Mucosa of rectum (tissue), 2 donors: Measurements from ENCODE around the gene CHRNA1.

Experiments
- H3K27ac ChIP-seq, 2 donors: one replicate each; pipeline ENCODE4 v1.7.0; 2013; ENCODE audit warnings: inconsistent platforms in 2 of 2, low read depth in 2 of 2, low read length in 2 of 2
- H3K27me3 ChIP-seq, 2 donors: one replicate each; pipeline ENCODE4 v1.7.0; 2013; ENCODE audit warnings: low read length in 2 of 2; ENCODE audit not compliant: control insufficient read depth in 2 of 2, insufficient read depth in 2 of 2
- H3K36me3 ChIP-seq, 2 donors: one replicate each; pipeline ENCODE4 v1.7.0; 2013; ENCODE audit warnings: low read length in 2 of 2; ENCODE audit not compliant: control insufficient read depth in 2 of 2, insufficient read depth in 2 of 2
- H3K4me1 ChIP-seq, 2 donors: one replicate each; pipeline ENCODE4 v1.7.0; 2013; ENCODE audit warnings: low read length in 2 of 2, mild to moderate bottlenecking in 1 of 2; ENCODE audit not compliant: control insufficient read depth in 2 of 2, insufficient read depth in 2 of 2
- H3K4me3 ChIP-seq, 2 donors: one replicate each; pipeline ENCODE4 v1.7.0; 2013; ENCODE audit warnings: low read length in 2 of 2
- H3K9ac ChIP-seq, 2 donors: one replicate each; pipeline ENCODE4 v1.7.0; 2013; ENCODE audit warnings: low read length in 2 of 2, low read depth in 1 of 2, mild to moderate bottlenecking in 1 of 2
- H3K9me3 ChIP-seq, 2 donors: one replicate each; pipeline ENCODE4 v1.7.0; 2013; ENCODE audit warnings: low read length in 2 of 2; ENCODE audit not compliant: control insufficient read depth in 2 of 2
- donor health status: healthy.
- donor health status: Normal muscosa, but diverticular disease.

CHRNA1 gene

GRCh38 chr2:174792309-174793025, 28.2 kb upstream of the CHRNA1 start:
- no peak overlapping the region for H3K4me3 ChIP-seq
- no peaks in the 10 kb centered on the region for H3K36me3 ChIP-seq
- no peaks in the 10 kb centered on the region for H3K27me3 ChIP-seq
- no peak overlapping the region for H3K27ac ChIP-seq
- no peak overlapping the region for H3K9ac ChIP-seq
- H3K9me3 ChIP-seq = no peaks in the 10 kb centered on the region
- H3K4me1 ChIP-seq = no peaks in the 10 kb centered on the region

- no peaks in the 10 kb centered on the region for H3K4me1 ChIP-seq
- no peak overlapping the region for H3K9ac ChIP-seq
- no peak overlapping the region for H3K27ac ChIP-seq
- no peak overlapping the region for H3K4me3 ChIP-seq
- H3K27me3 ChIP-seq = no peaks in the 10 kb centered on the region
- H3K36me3 ChIP-seq = no peaks in the 10 kb centered on the region
- H3K9me3 ChIP-seq = no peaks in the 10 kb centered on the region
Measured at GRCh38 chr2:174791746-174792280, 27.5 kb upstream of the CHRNA1 start.

- H3K4me1 ChIP-seq = no peaks in the 10 kb centered on the region
- no peaks in the 10 kb centered on the region for H3K36me3 ChIP-seq
- no peak overlapping the region for H3K4me3 ChIP-seq
- no peaks in the 10 kb centered on the region for H3K27me3 ChIP-seq
- no peak overlapping the region for H3K27ac ChIP-seq
- no peaks in the 10 kb centered on the region for H3K9me3 ChIP-seq
- H3K9ac ChIP-seq = no peak overlapping the region
Measured at GRCh38 chr2:174791020-174791419, 26.7 kb upstream of the CHRNA1 start.

- H3K27me3 ChIP-seq = no peaks in the 10 kb centered on the region
- no peaks in the 10 kb centered on the region for H3K9me3 ChIP-seq
- no peak overlapping the region for H3K4me3 ChIP-seq
- no peaks in the 10 kb centered on the region for H3K36me3 ChIP-seq
- no peak overlapping the region for H3K9ac ChIP-seq
- H3K4me1 ChIP-seq = no peaks in the 10 kb centered on the region
- H3K27ac ChIP-seq = no peak overlapping the region
Measured at GRCh38 chr2:174789001-174789400, 24.7 kb upstream of the CHRNA1 start.

- Histone ChIP-seq H3K4me1 (no peaks in the 10 kb centered on the region), H3K4me3 (no peak overlapping the region), H3K27ac (no peak overlapping the region), H3K9ac (no peak overlapping the region), H3K9me3 (no peaks in the 10 kb centered on the region), H3K36me3 (no peaks in the 10 kb centered on the region), H3K27me3 (no peaks in the 10 kb centered on the region)
Measured at GRCh38 chr2:174788291-174788929, 24.1 kb upstream of the CHRNA1 start.

GRCh38 chr2:174787487-174788205, 23.4 kb upstream of the CHRNA1 start:
- no peak overlapping the region for H3K4me3 ChIP-seq

GRCh38 chr2:174786066-174786725, 21.9 kb upstream of the CHRNA1 start:
- no peaks in the 10 kb centered on the region for H3K27me3 ChIP-seq
- no peaks in the 10 kb centered on the region for H3K9me3 ChIP-seq
- no peaks in the 10 kb centered on the region for H3K4me1 ChIP-seq
- no peak overlapping the region for H3K27ac ChIP-seq
- no peaks in the 10 kb centered on the region for H3K36me3 ChIP-seq
- H3K4me3 ChIP-seq = no peak overlapping the region
- H3K9ac ChIP-seq = no peak overlapping the region

More at GRCh38 chr2:174787487-174788205, 23.4 kb upstream of the CHRNA1 start:
- H3K27ac ChIP-seq = no peak overlapping the region
- H3K9me3 ChIP-seq = no peaks in the 10 kb centered on the region
- H3K27me3 ChIP-seq = no peaks in the 10 kb centered on the region
- no peaks in the 10 kb centered on the region for H3K4me1 ChIP-seq
- no peaks in the 10 kb centered on the region for H3K36me3 ChIP-seq
- no peak overlapping the region for H3K9ac ChIP-seq

- H3K4me1 ChIP-seq = no peaks in the 10 kb centered on the region
- no peak overlapping the region for H3K4me3 ChIP-seq
- no peaks in the 10 kb centered on the region for H3K36me3 ChIP-seq
- no peak overlapping the region for H3K9ac ChIP-seq
- H3K27ac ChIP-seq = no peak overlapping the region
- H3K27me3 ChIP-seq = no peaks in the 10 kb centered on the region
- H3K9me3 ChIP-seq = no peaks in the 10 kb centered on the region
Measured at GRCh38 chr2:174785481-174785880, 21.2 kb upstream of the CHRNA1 start.

GRCh38 chr2:174784909-174785308, 20.6 kb upstream of the CHRNA1 start:
- Histone ChIP-seq H3K9ac (no peak overlapping the region), H3K4me1 (no peaks in the 10 kb centered on the region), H3K4me3 (no peak overlapping the region), H3K27me3 (no peaks in the 10 kb centered on the region), H3K9me3 (no peaks in the 10 kb centered on the region), H3K36me3 (no peaks in the 10 kb centered on the region), H3K27ac (no peak overlapping the region)

- Histone ChIP-seq H3K4me3 (no peak overlapping the region), H3K4me1 (no peaks in the 10 kb centered on the region), H3K9ac (no peak overlapping the region), H3K9me3 (no peaks in the 10 kb centered on the region), H3K27ac (no peak overlapping the region), H3K36me3 (no peaks in the 10 kb centered on the region), H3K27me3 (no peaks in the 10 kb centered on the region)
Measured at GRCh38 chr2:174784316-174784715, 20.0 kb upstream of the CHRNA1 start.
